Activated CD8-positive, alpha-beta T cell treated with anti-CD3 and anti-CD28 coated beads for 36 hours (primary cell): ENCODE measurements around the gene GDPD5. TPM values are rescaled to one million over a fixed set of nuclear protein-coding genes. Genes with fewer than 3 reads are reported as not detected.

Experiments
- ATAC-seq: fragments of 200-7000 bp; cut with Tn5 transposase; one replicate; pipeline ENCODE4 v1.10.0; 2021; ENCODE audit warnings: mild to moderate bottlenecking, moderate library complexity
- CTCF ChIA-PET: fragments of 350-600 bp; sonication (Branson Sonifier 250); formaldehyde crosslinking; loops from one replicate; lab custom pipeline; 2021; ENCODE audit warnings: antibody characterized with exemption; lab: Charles Lee
- POLR2A ChIA-PET: fragments of 350-600 bp; sonication (Branson Sonifier 250); formaldehyde crosslinking; loops from one replicate; lab custom pipeline; 2021; ENCODE audit warnings: antibody characterized with exemption; lab: Charles Lee
- DNase-seq: peaks from one replicate; pipeline ENCODE4 v3.0.0-alpha.2; 2020
- H3K27ac Mint-ChIP-seq: one replicate; pipeline ENCODE4 v1.8.0; 2021; ENCODE audit warnings: mild to moderate bottlenecking, mixed read lengths
- H3K27me3 Mint-ChIP-seq: one replicate; pipeline ENCODE4 v1.8.0; 2021; ENCODE audit warnings: mixed read lengths
- H3K36me3 Mint-ChIP-seq: one replicate; pipeline ENCODE4 v1.8.0; 2021; ENCODE audit warnings: low read depth, mixed read lengths
- H3K4me1 Mint-ChIP-seq: one replicate; pipeline ENCODE4 v1.8.0; 2021; ENCODE audit warnings: low read depth, mixed read lengths
- H3K4me3 Mint-ChIP-seq: one replicate; pipeline ENCODE4 v1.8.0; 2021; ENCODE audit warnings: mild to moderate bottlenecking, moderate library complexity, mixed read lengths
- H3K9me3 Mint-ChIP-seq: one replicate; pipeline ENCODE4 v1.8.0; 2021; ENCODE audit warnings: mixed read lengths
- CTCF ChIP-seq: fragments of 200-600 bp; IDR thresholded peaks from one replicate; pipeline ENCODE4 v1.8.0; 2022; ENCODE audit warnings: antibody characterized with exemption, mild to moderate bottlenecking
- intact Hi-C: fragments of 100-400 bp; cut with micrococcal nuclease; formaldehyde crosslinking; loops from one replicate; pipeline ENCODE4 v1.10.0; 2022
- total RNA-seq, 2 experiments: library from RNA; stranded (reverse); gene quantifications; one replicate each; pipeline ENCODE4 v1.2.3, GENCODE V29; 2021

Gene GDPD5
- total RNA-seq, 2 experiments from 2014 or later: 7.8 to 11.0 TPM

- H3K36me3 Mint-ChIP-seq: peaks cover 3% of the 10 kb centered on the region
- H3K27me3 Mint-ChIP-seq: peaks cover 12% of the 10 kb centered on the region
- no peak for DNase-seq
- H3K27ac Mint-ChIP-seq: no peak overlapping the region
- no peak for ATAC-seq
- H3K4me3 Mint-ChIP-seq: no peak overlapping the region
- CTCF ChIA-PET: interaction anchor here (0.7 to 1.4 kb wide), 3 partner anchors 9 to 145 kb away, joined by 3 to 4 read pairs (median 3); no protein-coding TSS in a partner anchor
- peaks cover 6% of the 10 kb centered on the region for H3K9me3 Mint-ChIP-seq
- H3K4me1 Mint-ChIP-seq: peaks cover 6% of the 10 kb centered on the region
- TF ChIP-seq CTCF: no peak
- intact Hi-C loops: no loop called here
- POLR2A ChIA-PET: interaction anchor here (1.5 to 5.6 kb wide), 2 partner anchors 18 to 25 kb away, joined by 5 to 32 read pairs; no protein-coding TSS in a partner anchor
Measured at GRCh38 chr11:75425422-75425821, 100.3 kb downstream of the GDPD5 start.

GRCh38 chr11:75424396-75424795 is 101.3 kb downstream of the GDPD5 start:
- H3K9me3 Mint-ChIP-seq: peaks cover 5% of the 10 kb centered on the region
- POLR2A ChIA-PET: interaction anchor here (1.1 to 5.6 kb wide), 2 partner anchors 17 to 23 kb away, joined by 3 to 32 read pairs; no protein-coding TSS in a partner anchor

GRCh38 chr11:75423721-75424120 is 102.0 kb downstream of the GDPD5 start:
- CTCF ChIA-PET: interaction anchor here (1.3 to 2.2 kb wide), 2 partner anchors 16 to 175 kb away, joined by 3 to 9 read pairs; no protein-coding TSS in a partner anchor
- Mint-ChIP-seq H3K9me3 (no peaks in the 10 kb centered on the region), H3K27ac (no peak overlapping the region), H3K4me3 (no peak overlapping the region), H3K27me3 (peaks cover 3% of the 10 kb centered on the region), H3K36me3 (no peaks in the 10 kb centered on the region), H3K4me1 (no peaks in the 10 kb centered on the region)
- ATAC-seq: no peak
- DNase-seq: no peak
- POLR2A ChIA-PET: interaction anchor here (1.1 to 5.6 kb wide), 3 partner anchors 11 to 23 kb away, joined by 3 to 32 read pairs (median 3); no protein-coding TSS in a partner anchor
- TF ChIP-seq CTCF: no peak
- intact Hi-C loops: no loop called here

More at GRCh38 chr11:75424396-75424795, 101.3 kb downstream of the GDPD5 start:
- peaks cover 2% of the 10 kb centered on the region for H3K36me3 Mint-ChIP-seq
- intact Hi-C loops: no loop called here
- H3K27ac Mint-ChIP-seq: no peak overlapping the region
- no peak for TF ChIP-seq CTCF
- H3K27me3 Mint-ChIP-seq: peaks cover 10% of the 10 kb centered on the region
- no peak overlapping the region for H3K4me3 Mint-ChIP-seq
- CTCF ChIA-PET: interaction anchor here (1.3 to 2.2 kb wide), 2 partner anchors 17 to 176 kb away, joined by 3 to 9 read pairs; no protein-coding TSS in a partner anchor
- peaks cover 5% of the 10 kb centered on the region for H3K4me1 Mint-ChIP-seq
- ATAC-seq (no peak), DNase-seq (no peak)

GRCh38 chr11:75422248-75423231 is 103.2 kb downstream of the GDPD5 start:
- Mint-ChIP-seq H3K9me3 (no peaks in the 10 kb centered on the region), H3K4me3 (no peak overlapping the region), H3K27me3 (no peaks in the 10 kb centered on the region), H3K36me3 (no peaks in the 10 kb centered on the region), H3K4me1 (no peaks in the 10 kb centered on the region), H3K27ac (no peak overlapping the region)
- no peak for TF ChIP-seq CTCF
- intact Hi-C loops: no loop called here
- DNase-seq: no peak
- no peak for ATAC-seq
- POLR2A ChIA-PET: interaction anchor here (1.2 to 5.6 kb wide), 3 partner anchors 12 to 22 kb away, joined by 3 to 32 read pairs (median 6); partner anchors contain the start of gene RPS3
- CTCF ChIA-PET: interaction anchor here (1.0 to 2.2 kb wide), 2 partner anchors 15 to 33 kb away, joined by 3 to 9 read pairs; no protein-coding TSS in a partner anchor
